Adrenal gland (tissue), 12 donors: ENCODE measurements around the gene PPP2R2C. TPM values are rescaled to one million over a fixed set of nuclear protein-coding genes. Genes with fewer than 3 reads are reported as not detected.

Experiments used
- DNase-seq, 7 donors: peaks; one replicate each; pipeline ENCODE4 v3.0.0-alpha.2; 2019 to 2020
- H3K27ac ChIP-seq, 5 donors: fragments of 200-600 bp; sonication (generic) in 4 of 5; 1 replicate in 3 of 5; 2 replicates in 2 of 5; pipeline versions ENCODE4 v1.5.1 to v1.8.0; 2016 to 2020; ENCODE audit warnings: mild to moderate bottlenecking in 1 of 5
- H3K27me3 ChIP-seq: fragments of 200-600 bp; 2 replicates; pipeline ENCODE4 v1.8.0; 2021
- H3K36me3 ChIP-seq, 2 donors: fragments of 200-600 bp; replicated peaks in 1 of 2; 1 replicate in 1 of 2; 2 replicates in 1 of 2; pipeline versions ENCODE4 v1.5.1 to v1.8.0; 2018 to 2022
- H3K4me1 ChIP-seq, 2 donors: fragments of 200-600 bp; replicated peaks in 1 of 2; 1 replicate in 1 of 2; 2 replicates in 1 of 2; pipeline versions ENCODE4 v1.5.1 to v1.8.0; 2018 to 2021
- H3K4me3 ChIP-seq, 4 donors: fragments of 200-600 bp; sonication (generic) in 3 of 4; one replicate each; pipeline ENCODE4 v1.5.1; 2016 to 2018
- H3K9me3 ChIP-seq, 3 donors: fragments of 200-600 bp; sonication (generic) in 1 of 3; replicated peaks in 1 of 3; 1 replicate in 2 of 3; 2 replicates in 1 of 3; pipeline versions ENCODE4 v1.5.1 to v1.8.0; 2016 to 2021
- POLR2A ChIP-seq, 2 donors: fragments of 450-650 bp; IDR thresholded peaks; one replicate each; pipeline ENCODE4 v1.6.1; 2017; ENCODE audit warnings: antibody characterized with exemption in 2 of 2, mild to moderate bottlenecking in 2 of 2, moderate library complexity in 1 of 2
- WGBS, 4 donors: extraction: QIAGEN DNeasy Blood & Tissue Kit in 2 of 4; methylation state at CpG; one replicate each; pipeline versions ENCODE4 v1.1.5 to v1.1.7; 2013 to 2017; 5-methylcytosine and 5-hydroxymethylcytosine counted together
- intact Hi-C, 2 donors: fragments of 100-400 bp; cut with DNase I; formaldehyde crosslinking; loops; one replicate each; pipeline versions ENCODE4 v1.14.1 to v1.15.0; 2022 to 2023
- polyA plus RNA-seq, 3 donors: library from polyadenylated mRNA; stranded (reverse); fragments of 200-250 nt in 2 of 3; fragments of 350-450 nt in 1 of 3; fragmentation: Illumina TruSeq in 1 of 3; extraction: RNeasy Lipid Tissue Mini Kit (QIAGEN cat#74804) in 1 of 3; gene quantifications; one replicate each; pipeline ENCODE4 v1.2.3, GENCODE V29; 2013 to 2014
- total RNA-seq, 9 donors: library from RNA; depleted of rRNA in 4 of 9; stranded (reverse); fragments of >200 nt in 4 of 9; fragments of 120-200 nt in 1 of 9; fragmentation: NEBNext Ultra II Directional in 1 of 9; extraction: Animal tissue kit (Norgen Biotek cat#: 25700) in 1 of 9; gene quantifications; one replicate each; pipeline versions ENCODE4 v1.1.0 to v1.2.4, GENCODE V29; 2013 to 2023
- TF ChIP-seq, protein P1 (sequence below), 6 experiments: fragments of 450-650 bp in 4 of 6; fragments of 200-600 bp in 2 of 6; sonication (generic) in 1 of 6; IDR thresholded peaks; 1 replicate in 5 of 6; 2 replicates in 1 of 6; pipeline versions ENCODE4 v1.5.1 to v1.8.0; 2016 to 2021; ENCODE audit warnings: antibody characterized with exemption in 6 of 6, mild to moderate bottlenecking in 2 of 6, moderate library complexity in 1 of 6
- donor health status: healthy with polysubstance abuse.
- donor health status: Bipolar disorder and iron deficiency.
- donor health status: DM: yes; HTN: yes; CAD: no.
- donor health status: DM: no; HTN: no; CAD: no.
- donor health status: DM: no; HTN: no; CAD: no.
- donor health status: DM: yes; HTN: yes; CAD: no.

The PPP2R2C gene
- total and polyA plus RNA-seq, 12 donors: 0.17 to 7.2 (median 2.0) TPM; not detected in 3

DNA sequence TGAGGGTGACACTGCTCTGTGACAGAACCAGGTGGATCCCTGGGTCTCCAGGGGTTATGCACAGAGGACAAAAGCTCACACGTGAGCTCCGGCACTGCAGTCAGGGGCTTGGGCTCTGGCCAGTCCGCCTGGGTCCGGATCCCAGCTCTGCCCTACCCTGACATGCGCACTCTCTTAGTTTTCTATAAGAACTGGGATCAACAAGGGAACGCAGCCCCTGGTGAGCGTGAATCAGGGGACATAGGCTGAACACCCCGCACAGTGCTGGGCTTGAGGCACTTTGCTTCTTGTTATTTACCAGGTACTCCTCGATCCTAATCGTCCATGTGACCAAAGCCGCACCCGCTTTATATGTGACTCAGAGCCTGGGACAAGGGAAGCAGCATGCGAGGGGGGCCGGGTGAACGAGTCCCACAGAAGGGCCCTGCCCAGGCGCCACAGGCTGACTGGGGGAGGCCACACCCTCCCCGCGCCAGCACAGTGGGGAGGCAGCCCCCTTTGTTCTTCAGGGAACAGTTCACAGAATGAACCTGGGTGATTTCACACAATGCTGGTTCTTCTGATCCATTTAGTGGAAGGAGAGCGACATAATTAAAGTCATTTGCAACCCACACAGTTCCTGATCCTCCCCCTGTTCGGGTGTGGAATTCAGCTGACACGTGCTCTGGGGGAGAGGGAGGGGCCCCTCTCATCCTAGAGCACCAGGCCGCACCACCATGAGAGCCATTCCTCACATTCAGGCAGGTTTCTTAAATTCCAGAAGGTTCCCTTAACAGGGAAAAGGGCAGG is 147.2 kb downstream of the PPP2R2C start:
- 56 to 62% (median 58%) methylated on average over 20 to 22 of the region's 22 CpGs for WGBS, 4 donors
- H3K27ac ChIP-seq: peak overlapping the region in 2 of 5 donors; percentile 26 to 69

DNA sequence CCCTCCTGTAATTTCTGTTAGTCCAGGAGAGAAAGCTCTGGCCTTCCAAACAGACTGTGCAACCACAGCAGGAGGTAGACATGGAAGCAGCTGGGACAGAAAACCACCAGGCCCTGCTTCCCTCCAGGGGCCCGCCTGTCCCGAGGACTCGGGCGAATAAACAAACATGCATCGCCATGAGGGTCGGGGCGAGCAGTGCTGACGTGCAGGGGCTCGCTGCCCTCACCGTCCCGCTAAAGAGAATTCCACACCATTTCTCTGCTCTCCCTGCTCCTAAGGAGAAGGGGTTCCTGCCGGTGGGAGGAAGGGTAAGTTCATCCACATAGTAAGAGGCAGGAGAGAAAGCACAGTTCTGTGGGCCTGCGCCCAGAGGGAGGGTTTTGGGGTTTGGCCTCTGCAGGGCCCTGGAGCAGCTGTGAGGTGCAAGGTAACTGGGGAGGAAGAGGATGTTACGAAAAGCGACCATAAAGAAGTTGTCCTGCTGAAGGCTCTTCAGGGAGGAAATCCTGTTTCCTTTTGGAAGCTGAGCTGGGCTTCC is 147.9 kb downstream of the PPP2R2C start:
- H3K36me3 ChIP-seq: no peaks in the 10 kb centered on the region
- H3K27me3 ChIP-seq: no peaks in the 10 kb centered on the region
- no peaks in the 10 kb centered on the region for H3K4me1 ChIP-seq
- no peak overlapping the region for H3K4me3 ChIP-seq
- no peak for DNase-seq
- H3K27ac ChIP-seq: peak overlapping the region in 1 of 5 donors; percentile 73
- H3K9me3 ChIP-seq: no peaks in the 10 kb centered on the region
- intact Hi-C loops: loop anchor here in 1 of 2 donors (10.0 kb wide), 1 partner anchor 330 kb away; no protein-coding TSS in a partner anchor
- 50 to 67% (median 55%) methylated on average over 15 of the region's 15 CpGs for WGBS, 4 donors
- no peak for TF ChIP-seq POLR2A (IDR thresholded peaks at IDR 0.05)
- TF ChIP-seq, protein P1, sequence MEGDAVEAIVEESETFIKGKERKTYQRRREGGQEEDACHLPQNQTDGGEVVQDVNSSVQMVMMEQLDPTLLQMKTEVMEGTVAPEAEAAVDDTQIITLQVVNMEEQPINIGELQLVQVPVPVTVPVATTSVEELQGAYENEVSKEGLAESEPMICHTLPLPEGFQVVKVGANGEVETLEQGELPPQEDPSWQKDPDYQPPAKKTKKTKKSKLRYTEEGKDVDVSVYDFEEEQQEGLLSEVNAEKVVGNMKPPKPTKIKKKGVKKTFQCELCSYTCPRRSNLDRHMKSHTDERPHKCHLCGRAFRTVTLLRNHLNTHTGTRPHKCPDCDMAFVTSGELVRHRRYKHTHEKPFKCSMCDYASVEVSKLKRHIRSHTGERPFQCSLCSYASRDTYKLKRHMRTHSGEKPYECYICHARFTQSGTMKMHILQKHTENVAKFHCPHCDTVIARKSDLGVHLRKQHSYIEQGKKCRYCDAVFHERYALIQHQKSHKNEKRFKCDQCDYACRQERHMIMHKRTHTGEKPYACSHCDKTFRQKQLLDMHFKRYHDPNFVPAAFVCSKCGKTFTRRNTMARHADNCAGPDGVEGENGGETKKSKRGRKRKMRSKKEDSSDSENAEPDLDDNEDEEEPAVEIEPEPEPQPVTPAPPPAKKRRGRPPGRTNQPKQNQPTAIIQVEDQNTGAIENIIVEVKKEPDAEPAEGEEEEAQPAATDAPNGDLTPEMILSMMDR (IDR thresholded peaks at IDR 0.05): no peak

More for the DNA sequence above, 147.2 kb downstream of the PPP2R2C start:
- Histone ChIP-seq H3K4me1 (no peaks in the 10 kb centered on the region), H3K27me3 (no peaks in the 10 kb centered on the region), H3K9me3 (no peaks in the 10 kb centered on the region), H3K4me3 (no peak overlapping the region), H3K36me3 (no peaks in the 10 kb centered on the region)
- peak in 3 of 7 donors; percentile 23 to 67 (median 47) for DNase-seq
- TF ChIP-seq POLR2A (IDR thresholded peaks at IDR 0.05): no peak
- TF ChIP-seq, protein P1 (IDR thresholded peaks at IDR 0.05): no peak
- intact Hi-C loops: loop anchor here (5.0 to 10.0 kb wide), 2 partner anchors 73 to 330 kb away; no protein-coding TSS in a partner anchor

DNA sequence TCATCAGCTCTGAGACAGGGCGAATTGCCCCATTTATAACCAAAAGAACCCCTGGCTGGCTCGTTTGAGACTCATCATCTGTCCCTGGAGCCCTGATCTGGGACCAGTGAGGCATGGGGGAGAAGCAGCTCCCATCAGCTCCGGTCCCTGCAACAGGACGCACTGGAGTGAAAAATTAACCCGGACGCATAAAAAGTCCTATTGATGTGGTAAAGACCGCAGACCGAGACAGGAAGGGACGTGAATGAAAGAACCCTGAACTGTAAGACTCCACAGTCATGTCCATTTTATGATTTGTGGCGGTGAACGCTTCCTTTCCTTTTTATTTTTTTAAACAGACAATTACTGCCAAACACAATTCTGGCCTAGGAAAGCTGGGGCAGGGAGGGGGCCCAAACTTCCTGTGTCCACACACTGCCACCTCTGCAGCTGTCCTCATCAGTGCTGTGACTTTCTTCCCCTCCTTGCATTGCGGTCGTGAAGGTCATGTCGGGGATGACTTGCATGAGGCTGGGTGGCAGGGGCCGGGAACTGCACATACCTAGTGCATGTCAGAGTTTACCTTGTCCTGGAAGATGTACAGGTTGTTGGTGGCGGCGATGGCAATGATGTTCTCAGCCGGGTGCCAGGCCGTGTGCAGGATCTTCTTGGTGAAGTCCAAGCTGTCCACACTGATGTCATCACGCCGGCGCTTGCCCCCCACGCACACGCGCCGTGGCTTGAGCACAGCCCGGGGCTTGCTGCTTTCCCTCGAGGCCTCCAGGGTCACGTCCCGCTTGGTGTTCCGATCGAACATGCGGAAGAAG is 149.4 kb downstream of the PPP2R2C start:
- intact Hi-C loops: loop anchor here in 1 of 2 donors (10.0 kb wide), 1 partner anchor 328 kb away; no protein-coding TSS in a partner anchor
- no peaks in the 10 kb centered on the region for H3K9me3 ChIP-seq
- 73 to 80% (median 75%) methylated on average over 16 to 33 of the region's 33 CpGs for WGBS, 4 donors

More for the DNA sequence above, 149.4 kb downstream of the PPP2R2C start:
- Histone ChIP-seq H3K4me3 (no peak overlapping the region), H3K4me1 (no peaks in the 10 kb centered on the region), H3K27ac (no peak overlapping the region), H3K36me3 (no peaks in the 10 kb centered on the region), H3K27me3 (no peaks in the 10 kb centered on the region)
- DNase-seq: no peak
- TF ChIP-seq POLR2A (IDR thresholded peaks at IDR 0.05): no peak
- TF ChIP-seq, protein P1 (IDR thresholded peaks at IDR 0.05): no peak
